GM23248 (cell line): ENCODE measurements around the gene KRT9.

Experiments
- EZH2 ChIP-seq: fragments of 200-600 bp; sonication (generic); IDR thresholded peaks from 2 replicates; pipeline ENCODE4 v1.6.1; 2018; ENCODE audit warnings: antibody characterized with exemption, mild to moderate bottlenecking; ENCODE audit not compliant: insufficient read depth, poor library complexity, severe bottlenecking
- EZH2phosphoT487 ChIP-seq: fragments of 200-600 bp; sonication (generic); IDR thresholded peaks from 2 replicates; pipeline ENCODE4 v1.6.1; 2018; ENCODE audit warnings: antibody characterized with exemption, moderate library complexity, mild to moderate bottlenecking, low read depth; ENCODE audit not compliant: insufficient read depth

- TF ChIP-seq EZH2phosphoT487 (no peak), EZH2 (no peak)
Observed at GRCh38 chr17:41531993-41532392, 39.9 kb downstream of the KRT9 start.
